A549 (cell line): Measurements from ENCODE around the gene SERTAD4.

Source experiments
- JUNB ChIP-seq: fragments of >200 bp; sonication (Bioruptor Twin); formaldehyde crosslinking; IDR thresholded peaks from 2 replicates; pipeline ENCODE4 v1.6.1; 2016
- NR3C1 ChIP-seq: fragments of >200 bp; sonication (Bioruptor Twin); formaldehyde crosslinking; IDR thresholded peaks from 3 replicates; pipeline ENCODE4 v1.6.1; 2017
- POLR2A ChIP-seq: IDR thresholded peaks from 2 replicates; pipeline ENCODE4 v1.6.1; 2012; ENCODE audit warnings: mild to moderate bottlenecking, low read length
- TF ChIP-seq, protein P1 (sequence below): fragments of >200 bp; sonication (Bioruptor Twin); formaldehyde crosslinking; IDR thresholded peaks from 3 replicates; pipeline ENCODE4 v1.5.1; 2016

DNA sequence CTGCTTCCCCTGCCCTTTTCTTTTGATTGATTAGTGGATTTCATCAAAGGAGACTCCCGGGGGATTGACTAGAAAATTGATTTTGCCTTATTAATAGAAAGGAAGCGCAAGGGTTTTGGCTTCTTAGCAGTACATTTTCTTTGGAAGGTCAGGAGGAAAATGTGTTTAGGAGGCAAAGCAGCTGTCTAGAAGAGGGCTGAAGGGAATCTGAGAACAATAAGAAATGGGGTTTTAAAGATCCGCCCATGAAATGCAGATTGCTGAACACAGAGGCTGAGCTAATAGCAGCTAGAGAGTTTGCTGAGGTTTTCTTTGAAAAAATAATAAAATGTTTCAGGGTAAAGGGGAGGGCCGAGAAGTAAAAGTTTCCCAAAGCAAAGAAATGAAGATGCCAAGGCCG lies 4.9 kb downstream of the SERTAD4 start:
- TF ChIP-seq, protein P1, sequence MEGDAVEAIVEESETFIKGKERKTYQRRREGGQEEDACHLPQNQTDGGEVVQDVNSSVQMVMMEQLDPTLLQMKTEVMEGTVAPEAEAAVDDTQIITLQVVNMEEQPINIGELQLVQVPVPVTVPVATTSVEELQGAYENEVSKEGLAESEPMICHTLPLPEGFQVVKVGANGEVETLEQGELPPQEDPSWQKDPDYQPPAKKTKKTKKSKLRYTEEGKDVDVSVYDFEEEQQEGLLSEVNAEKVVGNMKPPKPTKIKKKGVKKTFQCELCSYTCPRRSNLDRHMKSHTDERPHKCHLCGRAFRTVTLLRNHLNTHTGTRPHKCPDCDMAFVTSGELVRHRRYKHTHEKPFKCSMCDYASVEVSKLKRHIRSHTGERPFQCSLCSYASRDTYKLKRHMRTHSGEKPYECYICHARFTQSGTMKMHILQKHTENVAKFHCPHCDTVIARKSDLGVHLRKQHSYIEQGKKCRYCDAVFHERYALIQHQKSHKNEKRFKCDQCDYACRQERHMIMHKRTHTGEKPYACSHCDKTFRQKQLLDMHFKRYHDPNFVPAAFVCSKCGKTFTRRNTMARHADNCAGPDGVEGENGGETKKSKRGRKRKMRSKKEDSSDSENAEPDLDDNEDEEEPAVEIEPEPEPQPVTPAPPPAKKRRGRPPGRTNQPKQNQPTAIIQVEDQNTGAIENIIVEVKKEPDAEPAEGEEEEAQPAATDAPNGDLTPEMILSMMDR: no peak
- TF ChIP-seq NR3C1 (no peak), POLR2A (no peak), JUNB (no peak)
